HuH-7 (cell line): Measurements from ENCODE around the gene SLC22A17.
"Not testable (repeated sequence)": the region's sequence is repeated elsewhere in the genome, so short reads cannot be mapped to it uniquely, and the experiment has no call there.

Source experiments
- DNase-seq: peaks from one replicate; pipeline ENCODE4 v3.0.0; 2011; ENCODE audit warnings: low spot score

SLC22A17 gene

DNA sequence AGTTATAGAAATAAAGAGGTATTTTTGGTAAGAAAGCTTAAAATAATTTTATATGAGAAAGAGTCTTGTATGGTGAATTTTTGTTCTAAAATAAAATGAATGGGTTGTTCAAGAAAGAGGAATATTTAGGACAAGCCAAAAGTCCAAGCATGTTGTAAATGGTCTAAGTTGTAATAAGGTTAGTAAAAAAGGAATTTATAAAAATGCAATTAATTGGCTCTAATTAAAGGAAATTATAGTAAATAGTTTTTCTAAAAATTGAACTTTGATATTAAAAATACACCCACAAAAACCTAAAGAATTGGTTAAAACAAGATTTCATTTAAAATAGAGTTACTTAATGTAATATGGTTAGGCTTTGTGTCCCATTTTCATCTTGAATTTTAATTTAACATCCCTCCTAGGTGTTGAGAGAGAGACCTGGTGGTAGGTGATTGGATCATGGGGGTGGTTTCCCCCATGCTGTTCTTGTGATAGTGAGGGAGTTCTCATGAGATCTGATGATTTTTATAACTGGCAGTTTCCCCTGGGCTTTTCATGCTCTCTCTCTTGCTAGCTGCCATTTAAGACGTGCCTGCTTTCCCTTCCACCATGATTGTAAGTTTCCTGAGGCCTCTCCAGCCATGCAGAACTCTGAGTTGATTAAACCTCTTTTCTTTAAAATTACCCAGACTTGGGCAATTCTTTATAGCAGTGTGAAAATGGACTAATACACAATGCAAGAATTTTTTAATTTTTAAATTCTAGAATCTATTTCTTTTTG is 13.0 kb downstream of the SLC22A17 start:
- DNase-seq, result no peak

DNA sequence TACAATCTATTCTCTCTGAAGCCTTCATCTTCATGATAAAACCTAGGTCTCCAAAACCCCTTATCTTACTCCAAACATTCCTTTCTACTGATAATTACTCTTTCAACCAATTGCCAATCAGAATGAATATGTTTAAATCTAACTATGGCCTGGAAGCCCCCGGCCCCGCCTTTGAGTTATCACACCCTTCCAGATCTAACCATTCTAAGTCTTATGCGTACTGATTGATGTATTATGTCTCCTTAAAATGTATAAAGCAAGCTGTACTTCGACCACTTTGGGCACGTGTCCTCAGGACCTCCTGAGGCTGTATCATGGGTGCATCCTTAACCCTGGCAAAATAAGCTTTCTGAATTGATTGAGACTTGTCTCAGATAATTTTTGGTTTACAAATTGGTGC is 17.1 kb downstream of the SLC22A17 start:
- DNase-seq, result no peak

DNA sequence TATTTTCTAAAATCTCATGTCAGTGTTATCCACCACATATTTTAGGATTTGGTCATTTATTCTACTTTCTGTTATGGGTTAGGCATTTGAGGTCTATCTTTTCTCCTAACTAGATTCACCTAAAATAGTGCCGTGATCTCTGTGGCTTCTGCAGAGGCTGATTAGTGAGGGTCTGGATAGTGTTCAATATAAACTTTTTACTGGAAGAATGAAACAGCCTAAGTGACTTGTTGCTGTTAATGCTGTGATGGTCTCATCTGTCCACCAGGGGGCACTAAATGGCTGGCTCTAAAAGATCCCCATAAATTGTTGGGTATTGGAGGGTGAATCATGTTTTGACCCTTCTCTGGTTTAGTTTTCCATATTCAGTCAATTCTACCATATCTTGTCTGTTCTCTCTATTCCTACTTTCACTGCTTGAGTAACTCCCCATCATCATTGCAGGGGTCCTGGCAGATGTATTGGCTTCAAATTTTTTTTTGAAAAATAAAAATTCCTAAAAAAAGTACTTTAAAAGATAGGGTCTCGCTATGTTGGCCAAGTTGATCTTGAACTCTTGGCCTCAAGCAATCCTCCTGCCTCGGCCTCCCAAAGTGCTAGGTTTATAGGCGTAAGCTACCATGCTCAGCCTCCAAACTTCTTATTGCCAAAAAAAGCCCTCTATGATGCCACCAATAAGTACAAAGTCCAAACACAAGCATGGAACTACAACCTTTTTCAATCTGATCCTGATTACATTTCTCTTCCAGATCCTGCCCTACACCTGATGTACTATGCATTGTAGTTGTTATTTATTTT is 24.5 kb downstream of the SLC22A17 start:
- DNase-seq, result peak; percentile 83

DNA sequence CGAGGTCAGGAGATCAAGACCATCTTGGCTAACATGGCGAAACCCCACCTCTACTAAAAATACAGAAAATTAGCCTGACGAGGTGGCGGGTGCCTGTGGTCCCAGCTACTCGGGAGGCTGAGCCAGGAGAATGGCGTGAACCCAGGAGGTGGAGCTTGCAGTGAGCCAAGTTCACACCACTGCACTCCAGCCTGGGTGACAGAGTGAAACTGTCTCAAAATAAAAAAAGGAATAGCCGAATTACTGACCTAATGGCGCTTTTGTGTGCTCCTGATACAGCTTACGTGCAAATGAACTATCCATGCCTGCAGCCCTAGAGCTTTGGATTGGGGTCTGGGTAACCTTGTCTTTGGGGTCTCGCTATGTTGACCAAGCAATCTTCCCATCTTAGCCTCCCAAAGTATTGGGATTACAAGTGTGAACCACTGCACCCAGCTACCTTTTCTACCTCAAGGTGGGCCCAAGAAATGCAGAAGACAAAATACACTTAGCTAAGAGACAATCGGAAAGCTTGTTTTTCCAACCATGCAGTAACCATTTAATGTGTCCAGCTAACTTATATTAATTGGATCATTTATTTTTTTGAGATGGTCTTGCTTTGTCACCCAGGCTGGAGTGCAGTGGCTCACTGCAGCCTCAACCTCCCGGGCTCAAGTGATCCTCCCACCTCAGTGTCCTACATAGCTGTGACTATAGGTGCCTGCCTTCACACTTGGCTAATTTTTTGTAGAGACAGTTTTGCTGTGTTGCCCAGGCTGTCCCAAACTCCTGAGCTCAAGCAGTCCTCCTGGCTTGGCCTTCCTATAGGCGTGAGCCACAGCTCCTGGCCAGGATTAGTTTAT is 26.0 kb downstream of the SLC22A17 start:
- no peak for DNase-seq

DNA sequence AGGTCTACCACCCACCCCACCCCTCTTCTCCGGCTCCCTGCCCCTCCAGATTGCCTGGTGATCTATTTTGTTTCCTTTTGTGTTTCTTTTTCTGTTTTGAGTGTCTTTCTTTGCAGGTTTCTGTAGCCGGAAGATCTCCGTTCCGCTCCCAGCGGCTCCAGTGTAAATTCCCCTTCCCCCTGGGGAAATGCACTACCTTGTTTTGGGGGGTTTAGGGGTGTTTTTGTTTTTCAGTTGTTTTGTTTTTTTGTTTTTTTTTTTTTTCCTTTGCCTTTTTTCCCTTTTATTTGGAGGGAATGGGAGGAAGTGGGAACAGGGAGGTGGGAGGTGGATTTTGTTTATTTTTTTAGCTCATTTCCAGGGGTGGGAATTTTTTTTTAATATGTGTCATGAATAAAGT is 26.9 kb downstream of the SLC22A17 start:
- DNase-seq, result not testable (repeated sequence)

DNA sequence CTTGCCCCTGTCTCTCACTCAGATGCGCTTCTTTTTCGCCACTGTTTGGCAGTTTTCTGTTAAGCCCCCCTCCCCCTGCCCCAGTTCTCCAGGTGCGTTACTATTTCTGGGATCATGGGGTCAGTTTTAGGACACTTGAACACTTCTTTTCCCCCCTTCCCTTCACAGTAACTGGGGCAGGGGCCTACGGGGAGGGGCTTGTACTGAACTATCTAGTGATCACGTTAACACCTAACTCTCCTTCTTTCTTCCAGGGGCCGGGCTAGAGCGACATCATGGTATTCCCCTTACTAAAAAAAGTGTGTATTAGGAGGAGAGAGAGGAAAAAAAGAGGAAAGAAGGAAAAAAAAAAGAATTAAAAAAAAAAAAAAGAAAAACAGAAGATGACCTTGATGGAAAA is 27.7 kb downstream of the SLC22A17 start:
- no peak for DNase-seq

DNA sequence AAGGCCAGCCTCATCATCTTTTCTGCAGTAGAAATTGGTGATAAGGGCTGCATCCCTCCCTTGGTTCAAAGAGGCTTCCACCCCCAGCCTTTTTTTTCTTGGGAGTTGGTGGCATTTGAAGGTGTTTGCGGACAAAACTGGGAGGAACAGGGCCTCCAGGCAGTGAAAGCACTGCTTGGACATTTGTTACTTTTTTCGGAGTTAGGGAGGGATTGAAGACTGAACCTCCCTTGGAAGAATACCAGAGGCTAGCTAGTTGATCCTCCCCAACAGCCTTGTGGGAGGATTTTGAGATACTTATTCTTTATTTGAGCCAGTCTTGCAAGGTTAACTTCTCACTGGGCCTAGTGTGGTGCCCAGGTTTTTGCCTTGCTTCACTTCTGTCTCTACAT is 28.2 kb downstream of the SLC22A17 start:
- DNase-seq, result no peak

DNA sequence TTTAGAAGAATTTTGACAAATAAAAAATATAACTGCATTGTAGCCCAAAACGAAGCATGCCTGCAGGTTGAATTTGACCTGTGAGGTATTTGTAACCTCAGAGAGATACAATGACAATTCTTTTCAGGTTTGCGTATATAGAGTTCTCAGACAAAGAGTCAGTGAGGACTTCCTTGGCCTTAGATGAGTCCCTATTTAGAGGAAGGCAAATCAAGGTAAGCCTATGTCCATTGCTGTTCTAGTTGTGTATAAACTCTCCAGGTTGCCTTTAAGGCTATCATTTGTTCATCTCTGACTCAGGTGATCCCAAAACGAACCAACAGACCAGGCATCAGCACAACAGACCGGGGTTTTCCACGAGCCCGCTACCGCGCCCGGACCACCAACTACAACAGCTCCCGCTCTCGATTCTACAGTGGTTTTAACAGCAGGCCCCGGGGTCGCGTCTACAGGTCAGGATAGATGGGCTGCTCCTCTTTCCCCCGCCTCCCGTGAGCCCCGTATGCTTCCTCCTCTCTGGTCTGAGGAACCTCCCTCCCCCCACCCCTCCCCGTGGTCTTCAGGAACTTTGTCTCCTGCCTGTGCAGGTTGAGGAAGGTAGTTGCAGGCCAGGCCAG is 28.7 kb downstream of the SLC22A17 start:
- DNase-seq, result no peak

DNA sequence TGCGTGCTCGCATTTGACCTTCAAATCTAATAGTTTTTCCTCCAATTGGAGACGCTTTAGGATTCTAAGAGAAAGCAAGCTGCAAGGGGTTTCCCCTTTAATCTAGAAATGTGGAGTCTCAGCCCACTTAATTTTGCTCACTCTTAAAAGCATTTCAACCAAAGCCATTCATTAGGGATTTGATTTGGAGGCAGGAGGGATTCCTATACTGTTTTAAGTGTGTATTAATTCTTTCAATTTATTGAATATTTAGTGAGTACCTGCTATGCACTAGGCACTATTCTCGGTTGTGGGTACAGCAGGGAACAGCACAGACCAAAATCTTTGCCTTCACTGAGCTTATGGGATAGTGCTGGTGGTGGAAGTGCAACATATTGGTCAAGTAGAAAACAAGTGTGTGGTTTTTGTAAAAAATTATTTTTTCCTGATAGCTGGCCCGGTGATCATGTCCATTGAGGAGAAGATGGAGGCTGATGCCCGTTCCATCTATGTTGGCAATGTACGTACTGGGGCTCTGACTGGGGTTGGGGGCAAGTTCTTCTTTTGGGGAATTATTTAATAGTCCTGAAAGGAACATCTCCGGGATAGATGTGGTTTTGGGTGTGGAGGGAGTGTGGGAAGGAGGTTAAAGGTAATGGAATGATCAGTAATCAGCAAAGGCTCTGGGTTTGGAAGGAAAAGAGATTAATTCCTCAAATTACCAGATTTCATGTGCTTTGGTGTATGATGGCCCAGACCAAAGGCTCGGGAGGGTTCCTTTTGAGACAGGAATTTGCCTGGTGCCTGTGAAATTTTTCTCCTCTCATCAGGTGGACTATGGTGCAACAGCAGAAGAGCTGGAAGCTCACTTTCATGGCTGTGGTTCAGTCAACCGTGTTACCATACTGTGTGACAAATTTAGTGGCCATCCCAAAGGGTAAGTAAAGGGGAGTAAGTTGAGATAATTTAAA is 29.8 kb downstream of the SLC22A17 start:
- DNase-seq, result no peak

DNA sequence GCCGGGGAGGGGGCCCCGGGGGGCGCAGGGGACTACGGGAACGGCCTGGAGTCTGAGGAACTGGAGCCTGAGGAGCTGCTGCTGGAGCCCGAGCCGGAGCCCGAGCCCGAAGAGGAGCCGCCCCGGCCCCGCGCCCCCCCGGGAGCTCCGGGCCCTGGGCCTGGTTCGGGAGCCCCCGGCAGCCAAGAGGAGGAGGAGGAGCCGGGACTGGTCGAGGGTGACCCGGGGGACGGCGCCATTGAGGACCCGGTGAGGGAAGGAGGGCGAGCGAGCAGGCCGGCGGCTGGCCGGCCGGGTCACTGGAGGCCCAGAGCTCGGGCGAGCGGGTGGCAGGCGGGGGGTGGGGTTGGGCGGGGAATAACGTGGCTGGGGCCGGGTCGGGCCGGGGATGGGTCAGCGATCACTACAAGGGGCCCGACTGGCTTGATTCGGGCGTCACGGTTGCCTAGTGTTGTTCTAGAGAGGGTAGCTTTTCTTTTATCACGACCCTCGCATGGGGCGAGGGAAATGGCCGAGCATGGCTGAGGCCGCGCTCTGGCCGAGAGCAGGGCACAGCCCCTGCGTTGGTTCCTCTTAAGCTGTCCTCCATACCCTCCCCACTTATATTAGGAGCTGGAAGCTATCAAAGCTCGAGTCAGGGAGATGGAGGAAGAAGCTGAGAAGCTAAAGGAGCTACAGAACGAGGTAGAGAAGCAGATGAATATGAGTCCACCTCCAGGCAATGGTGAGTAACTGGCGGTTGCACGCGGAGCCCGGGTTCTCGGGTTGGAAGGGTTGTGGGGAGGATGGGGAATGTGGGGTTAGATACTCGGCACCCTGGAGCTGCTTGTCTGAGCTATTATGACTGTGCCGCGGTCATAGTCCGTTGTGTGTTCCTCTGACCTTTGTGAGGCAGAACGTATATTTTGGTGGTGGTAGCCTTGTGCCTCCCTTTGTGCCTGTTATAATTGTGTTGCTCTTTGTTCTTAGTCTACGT is 30.8 kb downstream of the SLC22A17 start:
- DNase-seq, result peak; percentile 18

DNA sequence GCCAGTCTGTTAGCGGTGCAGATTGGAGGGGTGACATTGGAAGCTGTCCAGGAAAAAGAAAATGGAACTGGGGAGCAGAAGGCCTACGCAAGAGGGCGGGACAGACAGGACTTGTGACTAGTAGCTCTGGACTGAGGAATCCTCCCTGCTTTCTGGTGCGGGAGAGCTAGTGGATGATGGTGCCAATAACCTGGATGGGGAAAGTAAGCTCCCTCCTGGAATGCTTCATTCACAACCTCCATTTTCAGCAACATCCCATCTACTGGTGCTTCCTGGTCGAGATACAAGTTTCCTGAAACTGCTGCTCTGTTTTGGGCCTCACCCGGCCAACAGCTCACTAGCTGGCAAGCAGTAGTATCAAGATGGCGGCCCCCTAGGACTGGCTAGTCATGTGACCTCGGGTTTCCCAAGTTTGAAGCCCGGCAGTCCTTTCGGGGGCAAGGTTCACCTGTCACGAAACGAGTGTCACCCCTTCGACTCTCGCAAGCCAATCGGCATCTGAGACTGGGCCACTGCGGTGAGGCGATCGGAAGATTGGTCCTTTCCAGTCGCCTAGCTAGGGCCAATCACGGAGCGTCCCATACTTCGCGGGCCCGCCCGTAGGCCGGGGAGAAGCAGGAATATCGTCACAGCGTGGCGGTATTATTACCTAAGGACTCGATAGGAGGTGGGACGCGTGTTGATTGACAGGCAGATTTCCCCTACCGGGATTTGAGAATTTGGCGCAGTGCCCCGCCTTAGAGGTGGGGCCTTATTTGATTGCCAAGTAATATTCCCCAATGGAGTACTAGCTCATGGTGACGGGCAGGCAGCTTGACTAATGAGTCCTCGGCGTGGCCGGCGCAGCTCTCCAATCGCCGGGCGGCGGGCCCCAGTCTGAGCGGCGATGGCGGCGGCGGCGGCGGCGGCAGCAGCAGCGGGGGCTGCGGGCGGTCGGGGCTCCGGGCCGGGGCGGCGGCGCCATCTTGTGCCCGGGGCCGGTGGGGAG is 31.8 kb downstream of the SLC22A17 start, which contains the start of gene PABPN1:
Gene PABPN1 (plus strand): TSS at position 874 of the 988 bp plus-strand sequence. CDS start 13 bp downstream, at position 887.
- peak; percentile 96 for DNase-seq

DNA sequence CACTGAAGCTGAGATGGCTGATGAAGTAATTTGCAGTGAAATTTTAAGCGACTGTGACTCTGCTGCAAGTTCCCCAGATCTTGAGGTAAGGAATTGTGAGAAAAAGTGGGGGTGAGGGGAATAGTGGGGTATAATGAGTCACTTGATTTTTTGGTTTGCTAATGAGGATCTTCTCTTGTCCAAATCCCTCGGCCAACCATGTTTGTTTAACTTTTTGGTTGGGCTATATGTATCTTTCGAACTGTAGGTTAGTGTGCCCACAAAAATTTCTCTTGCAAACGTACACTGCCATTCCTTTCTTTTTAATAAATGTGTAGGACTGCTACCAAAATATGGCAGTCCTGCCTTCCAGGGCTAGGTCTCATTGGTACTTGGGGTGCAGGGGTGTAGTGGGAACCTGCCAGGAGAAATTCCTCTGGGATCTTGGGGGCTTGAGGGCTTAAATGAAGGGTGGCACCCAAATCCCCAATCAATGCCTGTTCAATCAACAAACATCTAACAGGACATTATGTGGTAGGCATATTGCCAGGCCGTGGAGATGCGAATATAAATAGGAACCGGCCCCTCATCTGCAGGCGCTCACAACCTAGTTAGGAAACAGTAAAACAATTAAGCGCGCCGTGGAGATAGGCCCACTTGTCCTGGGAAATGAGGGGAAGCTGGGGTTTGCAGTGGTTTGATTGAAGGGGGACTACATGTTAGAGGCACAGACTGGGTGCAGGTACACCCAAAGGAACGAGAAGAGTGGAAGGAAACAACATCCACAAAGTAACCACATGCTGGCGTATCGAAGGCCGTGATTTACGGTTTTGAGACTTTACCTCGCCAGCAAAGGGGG is 32.7 kb downstream of the SLC22A17 start:
- no peak for DNase-seq

DNA sequence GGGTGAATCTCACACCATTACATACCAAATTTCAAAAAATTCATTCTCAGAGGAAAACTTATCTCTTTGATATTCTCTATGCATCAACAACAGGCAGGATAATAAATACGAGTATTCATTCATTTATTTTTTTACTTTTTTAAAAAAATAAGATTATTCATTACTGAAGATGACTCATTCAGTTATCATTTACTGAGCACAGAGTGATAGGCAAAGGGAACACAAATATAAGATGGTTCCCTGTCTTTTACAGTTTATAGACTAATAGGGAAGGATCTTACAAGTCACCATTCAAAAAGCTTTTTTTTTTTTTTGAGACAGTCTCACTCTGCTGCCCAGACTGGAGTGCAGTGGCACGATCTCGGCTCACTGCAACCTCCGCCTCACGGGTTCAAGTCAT is 36.4 kb downstream of the SLC22A17 start:
- DNase-seq, result no peak

DNA sequence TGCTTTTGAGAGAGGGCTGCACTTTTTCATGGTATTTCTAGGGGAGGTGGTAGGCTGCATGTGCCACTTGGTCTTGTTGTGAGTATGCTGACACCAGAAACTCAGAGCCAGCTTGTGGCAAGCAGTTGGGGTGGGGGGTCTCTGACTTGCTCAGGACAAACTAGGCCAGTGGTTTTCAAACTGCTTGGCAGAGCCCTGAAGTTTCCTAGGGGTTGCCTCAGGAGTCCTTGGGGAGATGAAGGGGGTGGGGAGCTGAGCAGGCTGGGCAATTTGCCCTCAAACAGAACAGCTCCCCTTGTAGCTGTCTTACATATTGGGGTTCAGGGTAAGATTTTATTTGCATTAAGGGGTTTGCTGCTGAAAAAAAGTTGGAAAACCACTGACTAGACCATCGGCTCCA is 42.1 kb downstream of the SLC22A17 start:
- no peak for DNase-seq

DNA sequence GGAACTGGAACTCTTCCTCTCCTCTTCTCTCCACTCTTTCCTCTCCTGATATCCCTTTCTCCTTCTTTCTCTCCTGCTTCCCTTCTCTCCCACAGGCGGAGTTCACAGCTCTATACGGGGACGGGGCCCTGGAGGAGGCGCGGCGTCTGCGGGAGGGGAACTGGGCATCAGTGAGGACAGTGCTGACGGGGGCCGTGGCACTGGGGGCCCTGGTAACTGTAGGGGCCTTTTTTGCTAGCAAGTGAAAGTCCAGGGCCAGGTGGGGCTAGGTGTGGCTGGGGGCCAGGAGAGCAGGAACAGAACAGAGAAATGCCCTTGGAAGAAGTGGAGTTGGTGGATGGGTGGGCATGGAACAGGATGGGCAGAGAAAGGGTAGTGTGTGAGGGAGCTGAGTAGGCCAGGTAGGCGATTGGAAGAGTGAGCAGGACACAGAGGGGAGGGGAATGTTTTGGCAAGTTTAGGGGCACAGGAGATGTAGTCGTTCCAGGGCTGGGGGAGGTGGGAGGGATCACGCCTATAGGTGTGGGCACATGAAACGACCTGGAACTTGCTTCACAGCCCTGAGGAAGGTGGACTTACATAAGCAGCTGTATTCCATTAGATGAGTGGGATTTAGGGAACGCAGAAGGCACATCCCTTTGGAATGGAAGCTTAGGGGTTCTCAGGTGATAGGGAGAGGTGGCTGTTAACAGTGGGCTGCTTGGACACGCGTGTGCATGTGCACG is 43.8 kb downstream of the SLC22A17 start:
- DNase-seq, result no peak
